Fibroblast of mammary gland (primary cell): ENCODE results near the gene TMEM87A.
"Not testable (repeated sequence)": the region's sequence is repeated elsewhere in the genome, so short reads cannot be mapped to it uniquely, and the experiment has no call there.

Experiments
- DNase-seq: peaks from one replicate; pipeline ENCODE4 v3.0.0-alpha.2; 2010; ENCODE audit warnings: low read depth
- H3K4me3 ChIP-seq: 2 replicates; pipeline ENCODE4 v1.5.1; 2011; ENCODE audit warnings: low read depth, mild to moderate bottlenecking, low read length, moderate library complexity; ENCODE audit not compliant: control insufficient read depth
- TF ChIP-seq, protein P1 (sequence below): conservative IDR thresholded peaks from 2 replicates; pipeline ENCODE4 v1.5.1; 2011; ENCODE audit warnings: low read depth, low read length, inconsistent platforms; ENCODE audit not compliant: control insufficient read depth, insufficient read depth

TMEM87A gene

DNA sequence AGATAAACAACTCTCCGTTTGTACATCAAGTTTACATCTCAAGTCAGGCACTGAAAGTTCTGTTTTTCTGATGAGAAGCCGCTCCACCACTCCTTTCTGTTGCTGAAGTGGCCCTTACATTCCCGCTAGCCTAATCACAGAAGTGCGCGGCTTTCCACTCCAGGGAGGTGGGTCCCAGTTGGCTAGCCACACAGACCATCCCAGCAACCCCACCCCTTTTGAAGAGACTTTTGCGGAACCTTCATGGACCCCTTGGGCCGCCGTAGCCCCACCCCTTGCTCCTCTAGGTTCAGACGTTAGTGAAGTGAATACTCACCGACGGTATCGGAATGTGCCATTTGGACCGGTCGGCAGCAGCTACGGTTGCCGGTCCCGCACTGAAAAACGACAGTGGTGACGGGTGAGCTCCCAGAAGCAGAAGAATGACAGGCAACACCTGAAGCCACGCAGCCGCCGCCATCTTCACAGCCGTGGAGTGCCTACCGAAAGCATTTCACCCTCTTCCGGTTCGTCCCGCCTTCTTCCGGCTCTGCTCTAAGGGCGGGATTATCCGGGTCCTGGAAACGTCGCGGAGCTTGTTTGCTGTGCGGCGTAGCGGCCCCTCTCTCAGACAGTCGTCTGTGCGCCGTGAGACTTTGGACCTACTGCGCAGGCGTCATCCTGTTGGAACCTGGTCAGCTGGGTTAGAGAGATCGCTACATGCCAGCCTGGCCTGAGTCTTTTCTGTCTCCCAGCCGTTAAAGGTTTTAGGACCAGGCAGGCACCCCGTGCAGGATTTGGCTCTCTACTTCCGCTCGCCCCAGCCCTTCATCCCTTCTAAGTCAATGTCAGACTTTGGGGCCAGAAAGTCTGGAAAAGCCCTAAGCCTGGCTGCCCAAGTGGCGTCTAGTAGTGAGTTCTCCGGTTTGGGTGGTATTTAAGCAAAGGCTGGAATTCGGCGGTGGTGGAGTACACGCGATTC, at the start of gene TMEM87A, which contains the start of gene GANC:
TMEM87A (minus strand) TSS at position 495 of the 961 bp plus-strand sequence; CDS start at position 460, 35 bp downstream.
GANC (plus strand) TSS at position 263 of the 961 bp plus-strand sequence. CDS start 1,281 bp downstream, outside the sequence.
- H3K4me3 ChIP-seq = peak within 1 kb of the TSS; percentile 97
- TF ChIP-seq, protein P1, sequence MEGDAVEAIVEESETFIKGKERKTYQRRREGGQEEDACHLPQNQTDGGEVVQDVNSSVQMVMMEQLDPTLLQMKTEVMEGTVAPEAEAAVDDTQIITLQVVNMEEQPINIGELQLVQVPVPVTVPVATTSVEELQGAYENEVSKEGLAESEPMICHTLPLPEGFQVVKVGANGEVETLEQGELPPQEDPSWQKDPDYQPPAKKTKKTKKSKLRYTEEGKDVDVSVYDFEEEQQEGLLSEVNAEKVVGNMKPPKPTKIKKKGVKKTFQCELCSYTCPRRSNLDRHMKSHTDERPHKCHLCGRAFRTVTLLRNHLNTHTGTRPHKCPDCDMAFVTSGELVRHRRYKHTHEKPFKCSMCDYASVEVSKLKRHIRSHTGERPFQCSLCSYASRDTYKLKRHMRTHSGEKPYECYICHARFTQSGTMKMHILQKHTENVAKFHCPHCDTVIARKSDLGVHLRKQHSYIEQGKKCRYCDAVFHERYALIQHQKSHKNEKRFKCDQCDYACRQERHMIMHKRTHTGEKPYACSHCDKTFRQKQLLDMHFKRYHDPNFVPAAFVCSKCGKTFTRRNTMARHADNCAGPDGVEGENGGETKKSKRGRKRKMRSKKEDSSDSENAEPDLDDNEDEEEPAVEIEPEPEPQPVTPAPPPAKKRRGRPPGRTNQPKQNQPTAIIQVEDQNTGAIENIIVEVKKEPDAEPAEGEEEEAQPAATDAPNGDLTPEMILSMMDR = no peak
- peak; percentile 98 for DNase-seq

DNA sequence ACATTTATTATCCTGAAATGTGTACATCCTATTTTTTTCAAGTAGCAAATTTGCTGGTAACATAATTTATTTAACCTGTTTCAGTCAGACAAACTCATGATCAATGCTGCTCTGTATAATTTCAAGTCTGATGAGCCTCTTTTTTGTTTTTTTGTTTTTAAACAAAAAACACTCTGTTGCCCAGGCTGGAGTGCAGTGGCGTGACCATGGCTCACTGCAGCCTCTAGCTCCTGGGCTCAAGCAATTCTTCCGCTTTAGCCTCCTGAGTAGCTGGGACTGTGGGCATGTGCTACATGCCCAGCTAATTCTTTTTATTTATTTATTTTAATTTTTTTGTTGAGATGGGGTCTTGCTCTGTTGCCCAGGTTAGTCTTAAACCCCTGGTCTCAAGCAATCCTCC, 46.0 kb upstream of the TMEM87A start:
- H3K4me3 ChIP-seq = no peak overlapping the region
- TF ChIP-seq, protein P1 = no peak
- no peak for DNase-seq

GRCh38 chr15:42316282-42316805, 43.1 kb upstream of the TMEM87A start:
- H3K4me3 ChIP-seq, DNase-seq: not testable (repeated sequence)

DNA sequence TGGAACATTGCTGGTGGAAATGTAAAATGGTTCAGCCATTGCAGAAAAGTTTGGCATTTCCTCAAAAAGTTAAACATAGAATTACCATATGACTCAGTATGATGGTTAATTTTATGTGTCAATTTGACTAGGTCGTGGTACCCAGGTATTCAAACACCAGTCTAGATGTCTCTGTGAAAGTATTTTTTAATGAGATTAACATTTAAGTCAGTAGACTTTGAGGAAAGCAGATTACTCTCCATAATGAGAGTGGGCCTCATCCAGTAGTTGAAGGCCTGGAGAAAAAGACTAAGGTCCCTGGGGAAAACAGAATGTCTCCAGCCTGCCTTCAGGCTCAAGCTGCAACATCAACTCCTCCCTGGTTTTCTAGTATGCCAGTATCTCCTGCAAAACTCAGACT, 42.3 kb upstream of the TMEM87A start:
- peak; percentile 4 for DNase-seq
- TF ChIP-seq, protein P1 = no peak
- H3K4me3 ChIP-seq = no peak overlapping the region

- no peak overlapping the region for H3K4me3 ChIP-seq
- TF ChIP-seq, protein P1 = no peak
- no peak for DNase-seq
Observed at GRCh38 chr15:42314818-42315217, 41.6 kb upstream of the TMEM87A start.

GRCh38 chr15:42313463-42313862, 40.2 kb upstream of the TMEM87A start:
- TF ChIP-seq, protein P1 = no peak
- H3K4me3 ChIP-seq = no peak overlapping the region
- no peak for DNase-seq

DNA sequence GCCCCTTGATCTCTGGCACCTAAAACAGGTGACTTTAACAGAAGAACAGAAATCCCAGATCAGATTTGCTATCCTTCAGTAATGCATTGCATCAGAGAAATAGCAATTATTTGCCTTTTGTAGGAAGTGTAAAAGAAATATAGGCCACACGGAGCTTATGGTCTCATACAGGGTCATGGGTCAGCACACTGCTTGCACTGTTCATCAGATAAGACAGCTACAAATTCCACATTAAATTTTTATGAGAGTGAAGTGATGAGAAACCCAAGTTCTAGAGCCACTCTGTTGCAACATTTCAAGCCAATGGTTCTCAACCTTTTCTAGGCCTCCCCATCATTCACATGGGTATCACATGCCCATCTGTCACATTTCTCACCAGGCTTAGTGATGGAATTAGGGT, 33.4 kb upstream of the TMEM87A start:
- DNase-seq = no peak
- TF ChIP-seq, protein P1 = no peak
- no peak overlapping the region for H3K4me3 ChIP-seq

- DNase-seq, H3K4me3 ChIP-seq: not testable (repeated sequence)
Observed at GRCh38 chr15:42301004-42301403, 27.8 kb upstream of the TMEM87A start.
